K562 (cell line): Measurements from ENCODE around the gene LAMTOR4. TPM values are rescaled to one million over a fixed set of nuclear protein-coding genes. Genes with fewer than 3 reads are reported as not detected.

Experiments
- ATF7 ChIP-seq: fragments of 450-650 bp; IDR thresholded peaks from 2 replicates; pipeline ENCODE4 v1.7.1; 2014; ENCODE audit warnings: mild to moderate bottlenecking, moderate library complexity
- DDX20 ChIP-seq: fragments of 450-650 bp; IDR thresholded peaks from 2 replicates; pipeline ENCODE4 v1.6.1; 2016; ENCODE audit warnings: missing genetic modification characterization, low read depth, mild to moderate bottlenecking, missing compliant biosample characterization, moderate library complexity
- DEAF1 ChIP-seq: fragments of 450-650 bp; formaldehyde crosslinking; IDR thresholded peaks from 2 replicates; pipeline ENCODE4 v1.4.0; 2020; ENCODE audit warnings: mild to moderate bottlenecking, moderate library complexity
- JUNB ChIP-seq: fragments of 450-650 bp; formaldehyde crosslinking; conservative IDR thresholded peaks from 2 replicates; pipeline ENCODE4 v1.4.0; 2020; ENCODE audit warnings: mild to moderate bottlenecking
- JUND ChIP-seq, 2 experiments: IDR thresholded peaks; 2 replicates in 1 of 2; 3 replicates in 1 of 2; pipeline ENCODE4 v1.6.1; 2011; ENCODE audit warnings: borderline replicate concordance in 2 of 2, low read depth in 2 of 2, low read length in 2 of 2, improper control_type of control experiment in 1 of 2, missing biosample characterization in 1 of 2, missing genetic modification characterization in 1 of 2, missing genetic modification reagents in 1 of 2
- L3MBTL2 ChIP-seq: fragments of 450-650 bp; IDR thresholded peaks from 2 replicates; pipeline ENCODE4 v1.6.1; 2016; ENCODE audit warnings: mild to moderate bottlenecking, moderate library complexity
- PHB ChIP-seq: fragments of 250-450 bp; sonication (Bioruptor Pico); IDR thresholded peaks from 2 replicates; pipeline ENCODE4 v1.5.0; 2021
- RBM22 ChIP-seq: fragments of 200-400 bp; formaldehyde crosslinking; IDR thresholded peaks from 2 replicates; pipeline ENCODE4 v1.6.1; 2018; ENCODE audit warnings: low read length, low read depth; ENCODE audit not compliant: poor library complexity, severe bottlenecking
- SMARCB1 ChIP-seq: IDR thresholded peaks from 2 replicates; pipeline ENCODE4 v1.6.1; 2011; ENCODE audit warnings: improper control_type of control experiment, low read depth; ENCODE audit not compliant: insufficient read length
- SPI1 ChIP-seq: IDR thresholded peaks from 2 replicates; pipeline ENCODE4 v1.6.1; 2011; ENCODE audit warnings: low read depth, low read length, control low read depth, borderline replicate concordance
- SREBF2 ChIP-seq: sonication (generic); formaldehyde crosslinking; IDR thresholded peaks from 2 replicates; pipeline ENCODE4 v1.4.0; 2020; ENCODE audit warnings: mild to moderate bottlenecking, missing genetic modification reagents
- YBX1 ChIP-seq: fragments of 450-650 bp; IDR thresholded peaks from 2 replicates; pipeline ENCODE4 v1.7.1; 2016; ENCODE audit warnings: mild to moderate bottlenecking
- ZFPM2 ChIP-seq: fragments of 250-450 bp; sonication (Bioruptor Pico); IDR thresholded peaks from 2 replicates; pipeline ENCODE4 v1.5.1; 2022; ENCODE audit warnings: mild to moderate bottlenecking
- ZNF12 ChIP-seq: sonication (generic); formaldehyde crosslinking; IDR thresholded peaks from 2 replicates; pipeline ENCODE4 v1.4.0; 2020; ENCODE audit warnings: mild to moderate bottlenecking, missing genetic modification reagents
- ZNF263 ChIP-seq: sonication (generic); formaldehyde crosslinking; IDR thresholded peaks from 2 replicates; pipeline ENCODE4 v1.8.0; 2022; ENCODE audit warnings: mild to moderate bottlenecking, missing genetic modification reagents, borderline replicate concordance
- ZNF274 ChIP-seq: IDR thresholded peaks from 2 replicates; pipeline ENCODE4 v1.6.1; 2011; ENCODE audit warnings: low read depth, mild to moderate bottlenecking, low read length, moderate library complexity, borderline replicate concordance
- ZNF324 ChIP-seq: fragments of 250-450 bp; sonication (Bioruptor Pico); IDR thresholded peaks from 2 replicates; pipeline ENCODE4 v1.4.0; 2020; ENCODE audit warnings: mild to moderate bottlenecking
- ZNF561 ChIP-seq: fragments of 450-650 bp; formaldehyde crosslinking; conservative IDR thresholded peaks from 2 replicates; pipeline ENCODE4 v1.4.0; 2020; ENCODE audit warnings: mild to moderate bottlenecking, moderate library complexity
- ZNF740 ChIP-seq, 3 experiments: fragments of 200-800 bp in 1 of 3; sonication (Bioruptor generic) in 1 of 3; sonication (generic) in 1 of 3; formaldehyde crosslinking in 1 of 3; IDR thresholded peaks; 2 replicates each; pipeline versions ENCODE4 v1.6.1 to v1.8.0; 2016 to 2022; ENCODE audit warnings: mild to moderate bottlenecking in 2 of 3, missing compliant biosample characterization in 2 of 3, missing genetic modification characterization in 2 of 3, missing genetic modification reagents in 1 of 3
- polyA plus RNA-seq, 8 experiments: library from polyadenylated mRNA; depleted of rRNA in 4 of 8; stranded (reverse) in 5 of 8; unstranded in 3 of 8; fragments of >200 nt; fragmentation: Nextera tagmentation in 2 of 8; fragmentation: Illumina TruSeq in 1 of 8; extraction: Ambion mirVana in 2 of 8; extraction: Trizol in 1 of 8; gene quantifications; 2 replicates each; pipeline versions ENCODE4 v1.2.1 to v1.2.3, GENCODE V29; 2011 to 2014; ENCODE audit warnings: inconsistent platforms in 1 of 8, missing spikeins in 1 of 8
- total RNA-seq, 7 experiments: library from RNA; depleted of rRNA in 6 of 7; stranded (reverse); fragments of >200 nt in 6 of 7; fragmentation: Illumina TruSeq in 2 of 7; extraction: Trizol in 2 of 7; gene quantifications; 2 replicates each; pipeline versions ENCODE4 v1.2.1 to v1.2.3, GENCODE V29; 2011 to 2021; ENCODE audit warnings: low replicate concordance in 1 of 7
- TF ChIP-seq, protein P1 (sequence below): sonication (generic); formaldehyde crosslinking; IDR thresholded peaks from 2 replicates; pipeline ENCODE4 v1.8.1; 2023; ENCODE audit warnings: mild to moderate bottlenecking, missing genetic modification reagents
- TF ChIP-seq, protein P2 (sequence below): fragments of 250-450 bp; sonication (Bioruptor Pico); IDR thresholded peaks from 2 replicates; pipeline ENCODE4 v1.5.0; 2021; ENCODE audit warnings: mild to moderate bottlenecking, borderline replicate concordance

LAMTOR4 gene
- total and polyA plus RNA-seq, 9 of the 15 experiments (the other 6 are each of a cell fraction or from before 2014, with no cell fraction given): 79.6 to 314 (median 195) TPM

- TF ChIP-seq JUND (IDR thresholded peaks at IDR 0.05; ENCODE audit: borderline replicate concordance, low read depth, low read length) (no peak), JUND (tag; IDR thresholded peaks at IDR 0.05; ENCODE audit: borderline replicate concordance, low read depth, low read length) (0 out of 3 replicates have a peak, but pooled peaks have one; percentile 47), SMARCB1 (no peak), RBM22 (no peak), DDX20 (tag) (no peak), ZNF12 (CRISPR knock-in tag) (0 out of 2 replicates have a peak, but pooled peaks have one; percentile 50), YBX1 (no peak), ZNF324 (CRISPR knock-in tag) (no peak), PHB (CRISPR knock-in tag) (no peak), SREBF2 (CRISPR knock-in tag) (no peak), ZNF561 (CRISPR knock-in tag) (no peak), SPI1 (no peak), ZFPM2 (no peak), DEAF1 (no peak), ZNF740 (CRISPR knock-in tag; IDR thresholded peaks at IDR 0.05) (0 out of 2 replicates have a peak, but pooled peaks have one; percentile 33), ZNF740 (tag; IDR thresholded peaks at IDR 0.05) (no peak), ZNF263 (CRISPR knock-in tag) (no peak), ATF7 (no peak), L3MBTL2 (peak; percentile 85), JUNB (0 out of 2 replicates have a peak, but pooled peaks have one; percentile 8), ZNF274 (no peak)
- TF ChIP-seq, protein P1, sequence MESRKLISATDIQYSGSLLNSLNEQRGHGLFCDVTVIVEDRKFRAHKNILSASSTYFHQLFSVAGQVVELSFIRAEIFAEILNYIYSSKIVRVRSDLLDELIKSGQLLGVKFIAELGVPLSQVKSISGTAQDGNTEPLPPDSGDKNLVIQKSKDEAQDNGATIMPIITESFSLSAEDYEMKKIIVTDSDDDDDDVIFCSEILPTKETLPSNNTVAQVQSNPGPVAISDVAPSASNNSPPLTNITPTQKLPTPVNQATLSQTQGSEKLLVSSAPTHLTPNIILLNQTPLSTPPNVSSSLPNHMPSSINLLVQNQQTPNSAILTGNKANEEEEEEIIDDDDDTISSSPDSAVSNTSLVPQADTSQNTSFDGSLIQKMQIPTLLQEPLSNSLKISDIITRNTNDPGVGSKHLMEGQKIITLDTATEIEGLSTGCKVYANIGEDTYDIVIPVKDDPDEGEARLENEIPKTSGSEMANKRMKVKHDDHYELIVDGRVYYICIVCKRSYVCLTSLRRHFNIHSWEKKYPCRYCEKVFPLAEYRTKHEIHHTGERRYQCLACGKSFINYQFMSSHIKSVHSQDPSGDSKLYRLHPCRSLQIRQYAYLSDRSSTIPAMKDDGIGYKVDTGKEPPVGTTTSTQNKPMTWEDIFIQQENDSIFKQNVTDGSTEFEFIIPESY (CRISPR knock-in tag): no peak
- TF ChIP-seq, protein P2, sequence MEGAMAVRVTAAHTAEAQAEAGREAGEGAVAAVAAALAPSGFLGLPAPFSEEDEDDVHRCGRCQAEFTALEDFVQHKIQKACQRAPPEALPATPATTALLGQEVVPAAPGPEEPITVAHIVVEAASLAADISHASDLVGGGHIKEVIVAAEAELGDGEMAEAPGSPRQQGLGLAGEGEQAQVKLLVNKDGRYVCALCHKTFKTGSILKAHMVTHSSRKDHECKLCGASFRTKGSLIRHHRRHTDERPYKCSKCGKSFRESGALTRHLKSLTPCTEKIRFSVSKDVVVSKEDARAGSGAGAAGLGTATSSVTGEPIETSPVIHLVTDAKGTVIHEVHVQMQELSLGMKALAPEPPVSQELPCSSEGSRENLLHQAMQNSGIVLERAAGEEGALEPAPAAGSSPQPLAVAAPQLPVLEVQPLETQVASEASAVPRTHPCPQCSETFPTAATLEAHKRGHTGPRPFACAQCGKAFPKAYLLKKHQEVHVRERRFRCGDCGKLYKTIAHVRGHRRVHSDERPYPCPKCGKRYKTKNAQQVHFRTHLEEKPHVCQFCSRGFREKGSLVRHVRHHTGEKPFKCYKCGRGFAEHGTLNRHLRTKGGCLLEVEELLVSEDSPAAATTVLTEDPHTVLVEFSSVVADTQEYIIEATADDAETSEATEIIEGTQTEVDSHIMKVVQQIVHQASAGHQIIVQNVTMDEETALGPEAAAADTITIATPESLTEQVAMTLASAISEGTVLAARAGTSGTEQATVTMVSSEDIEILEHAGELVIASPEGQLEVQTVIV (CRISPR knock-in tag): no peak
Observed at GRCh38 chr7:100126239-100126930, 22.3 kb upstream of the LAMTOR4 start (continued).
